Endothelial cell of umbilical vein (primary cell): ENCODE results near the gene LHPP.

ENCODE experiments used
- CTCF ChIP-seq, 2 donors: IDR thresholded peaks; 1 replicate in 1 of 2; 2 replicates in 1 of 2; pipeline ENCODE4 v1.5.1; 2011; ENCODE audit warnings: low read length in 2 of 2, mild to moderate bottlenecking in 2 of 2, moderate library complexity in 2 of 2, control low read depth in 1 of 2, inconsistent platforms in 1 of 2, low read depth in 1 of 2; ENCODE audit not compliant: insufficient read depth in 1 of 2; ENCODE audit errors: extremely low read depth in 1 of 2
- MAX ChIP-seq: IDR thresholded peaks from 2 replicates; pipeline ENCODE4 v1.6.1; 2011; ENCODE audit not compliant: insufficient read depth, insufficient read length
- POLR2A ChIP-seq: IDR thresholded peaks from 2 replicates; pipeline ENCODE4 v1.6.1; 2012; ENCODE audit warnings: low read depth, mild to moderate bottlenecking, control low read depth, low read length

DNA sequence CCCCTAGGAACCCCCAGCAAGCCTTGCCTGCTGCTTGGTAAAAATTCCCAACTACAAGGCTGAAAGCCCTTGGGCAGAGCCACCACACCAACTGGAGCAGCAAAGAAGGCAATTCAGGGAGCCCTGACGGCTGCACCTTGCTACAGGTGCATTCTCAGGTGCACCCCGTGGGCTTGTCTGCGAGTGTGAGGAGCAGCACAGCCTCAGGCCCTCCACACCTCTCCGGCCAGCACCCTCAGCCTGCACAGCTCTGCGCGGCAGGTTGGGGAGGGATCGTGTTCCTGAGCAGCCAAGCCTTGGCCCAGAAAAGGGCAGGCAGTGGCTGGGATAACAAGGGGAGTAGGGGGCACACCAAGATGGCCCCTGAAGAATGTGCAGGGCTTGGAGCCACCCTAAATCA lies 178.4 kb downstream of the LHPP start:
- TF ChIP-seq CTCF (IDR thresholded peaks at IDR 0.05; ENCODE audit: extremely low read depth in 1 of 2, insufficient read depth in 1 of 2, low read depth in 1 of 2, low read length in 2 of 2) (no peak), POLR2A (no peak), MAX (no peak)
